K562 (cell line): ENCODE data around the gene PLD6. TPM values are rescaled to one million over a fixed set of nuclear protein-coding genes. Genes with fewer than 3 reads are reported as not detected.

Experiments
- ATAC-seq: fragments of 200-7000 bp; cut with Tn5 transposase; 3 replicates; pipeline ENCODE4 v1.9.1; 2020; ENCODE audit warnings: moderate library complexity
- BruUV-seq: library from RNA; stranded (reverse); fragments of 400-500 nt; replicated peaks from 2 replicates; lab custom pipeline; 2021; lab: Mats Ljungman, UMichigan
- CTCF ChIA-PET: fragments of 300-600 bp; formaldehyde crosslinking; extraction: SDS; loops from one replicate; lab custom pipeline; 2021; ENCODE audit warnings: low intra/inter-chr PET ratio; lab: Yijun Ruan, JAX
- POLR2A ChIA-PET: fragments of 300-600, 350-650 bp; sonication (Branson Sonifier 250); formaldehyde crosslinking; extraction: SDS; loops from one replicate; lab custom pipeline; 2021; ENCODE audit warnings: antibody characterized with exemption, inconsistent platforms; lab: Yijun Ruan, JAX
- DNase-seq, 4 experiments: peaks; one replicate each; pipeline versions ENCODE4 v3.0.0 to v3.0.0-alpha.2; 2011 to 2018; ENCODE audit warnings: low spot score in 3 of 4, mixed read lengths in 3 of 4; ENCODE audit errors: extremely low read depth in 1 of 4
- FAIRE-seq: peaks from 2 replicates; lab custom pipeline; 2011; peaks lifted over from hg19 to GRCh38; lab: Jason Lieb, UNC
- H2AFZ ChIP-seq: 2 replicates; pipeline ENCODE4 v1.6.0; 2011; ENCODE audit warnings: low read depth, low read length, control low read depth, inconsistent platforms
- H3K27ac ChIP-seq: fragments of 200-600 bp; 3 replicates; pipeline ENCODE4 v1.8.0; 2011; ENCODE audit warnings: low read depth, mild to moderate bottlenecking, control low read depth, inconsistent platforms, low read length, moderate library complexity, mixed read lengths; ENCODE audit errors: extremely low read depth
- H3K27me3 ChIP-seq, 2 experiments: fragments of 300-600 bp in 1 of 2; 2 replicates in 1 of 2; 3 replicates in 1 of 2; pipeline versions ENCODE4 v1.6.0 to v1.8.0; 2011; ENCODE audit warnings: inconsistent platforms in 2 of 2, low read length in 2 of 2, mild to moderate bottlenecking in 1 of 2, mixed read lengths in 1 of 2, moderate library complexity in 1 of 2; ENCODE audit not compliant: control insufficient read depth in 2 of 2, insufficient read depth in 2 of 2
- H3K36me3 ChIP-seq: fragments of 300-600 bp; 3 replicates; pipeline ENCODE4 v1.8.0; 2011; ENCODE audit warnings: mild to moderate bottlenecking, low read length, inconsistent platforms; ENCODE audit not compliant: control insufficient read depth, insufficient read depth
- H3K4me1 ChIP-seq, 2 experiments: fragments of 200-600 bp in 1 of 2; replicated peaks in 1 of 2; 2 replicates in 1 of 2; 3 replicates in 1 of 2; pipeline versions ENCODE4 v1.5.1 to v1.8.0; 2011; ENCODE audit warnings: inconsistent platforms in 2 of 2, low read length in 2 of 2, mild to moderate bottlenecking in 1 of 2, mixed read lengths in 1 of 2, moderate library complexity in 1 of 2; ENCODE audit not compliant: control insufficient read depth in 2 of 2, insufficient read depth in 2 of 2
- H3K4me2 ChIP-seq: 2 replicates; pipeline ENCODE4 v1.6.1; 2011; ENCODE audit warnings: low read length, control low read depth, inconsistent platforms, mixed read lengths; ENCODE audit not compliant: insufficient read depth
- H3K4me3 ChIP-seq: fragments of 200-600 bp; sonication (generic), shearing (Covaris generic); 2 replicates; pipeline ENCODE4 v1.5.1; 2016; ENCODE audit warnings: control low read depth, inconsistent platforms
- H3K79me2 ChIP-seq: fragments of 200-600 bp; 3 replicates; pipeline ENCODE4 v1.8.0; 2011; ENCODE audit warnings: low read length, inconsistent platforms; ENCODE audit not compliant: control insufficient read depth, insufficient read depth
- H3K9ac ChIP-seq, 2 experiments: 2 replicates each; pipeline versions ENCODE4 v1.6.0 to v1.6.1; 2011; ENCODE audit warnings: low read depth in 2 of 2, low read length in 2 of 2, control low read depth in 1 of 2, inconsistent platforms in 1 of 2, mild to moderate bottlenecking in 1 of 2, mixed read lengths in 1 of 2; ENCODE audit not compliant: insufficient read depth in 1 of 2
- H3K9me1 ChIP-seq: one replicate; pipeline ENCODE4 v1.6.0; 2011; ENCODE audit warnings: inconsistent platforms, mild to moderate bottlenecking, low read length, moderate library complexity; ENCODE audit not compliant: control insufficient read depth, insufficient read depth
- H3K9me3 ChIP-seq: replicated peaks from 2 replicates; pipeline ENCODE4 v1.5.1; 2011; ENCODE audit warnings: low read depth, low read length, inconsistent platforms; ENCODE audit not compliant: control insufficient read depth, insufficient read depth
- H4K20me1 ChIP-seq: replicated peaks from 2 replicates; pipeline ENCODE4 v1.6.1; 2011; ENCODE audit warnings: low read length, inconsistent platforms, mixed read lengths; ENCODE audit not compliant: control insufficient read depth, insufficient read depth
- BRD9 ChIP-seq: fragments of 450-650 bp; IDR thresholded peaks from 2 replicates; pipeline ENCODE4 v1.6.1; 2018; ENCODE audit warnings: low read depth; ENCODE audit not compliant: partially characterized antibody
- ELF1 ChIP-seq: fragments of 200-800 bp; sonication (Bioruptor generic); IDR thresholded peaks from 2 replicates; pipeline ENCODE4 v1.6.1; 2016; ENCODE audit warnings: missing genetic modification characterization, missing compliant biosample characterization
- ELF4 ChIP-seq: fragments of 450-650 bp; formaldehyde crosslinking; IDR thresholded peaks from 2 replicates; pipeline ENCODE4 v1.4.0; 2022; ENCODE audit warnings: missing genetic modification characterization
- ETS2 ChIP-seq: IDR thresholded peaks from 2 replicates; pipeline ENCODE4 v1.6.1; 2016; ENCODE audit warnings: borderline replicate concordance, missing genetic modification characterization, mild to moderate bottlenecking, moderate library complexity, missing compliant biosample characterization; ENCODE audit not compliant: poor library complexity, severe bottlenecking
- GABPB2 ChIP-seq: fragments of 250-450 bp; sonication (Bioruptor Pico); conservative IDR thresholded peaks from 2 replicates; pipeline ENCODE4 v1.5.1; 2021; ENCODE audit warnings: mild to moderate bottlenecking
- HSF4 ChIP-seq: fragments of 250-450 bp; sonication (Bioruptor Pico); IDR thresholded peaks from 2 replicates; pipeline ENCODE4 v2.1.2; 2022; ENCODE audit warnings: mild to moderate bottlenecking, moderate library complexity, borderline replicate concordance
- PCBP1 ChIP-seq: fragments of 200-400 bp; formaldehyde crosslinking; IDR thresholded peaks from 2 replicates; pipeline ENCODE4 v1.6.1; 2018; ENCODE audit warnings: mild to moderate bottlenecking, low read depth, low read length; ENCODE audit not compliant: poor library complexity, severe bottlenecking
- PRMT5 ChIP-seq: sonication (generic); formaldehyde crosslinking; IDR thresholded peaks from 2 replicates; pipeline ENCODE4 v1.5.0; 2020; ENCODE audit warnings: missing genetic modification reagents
- SMARCC2 ChIP-seq: fragments of 450-650 bp; IDR thresholded peaks from 2 replicates; pipeline ENCODE4 v1.6.1; 2017; ENCODE audit warnings: antibody characterized with exemption, moderate library complexity, mild to moderate bottlenecking, low read depth
- SMARCE1 ChIP-seq: fragments of 450-650 bp; IDR thresholded peaks from 2 replicates; pipeline ENCODE4 v1.7.1; 2016; ENCODE audit warnings: mild to moderate bottlenecking
- STAT5A ChIP-seq: IDR thresholded peaks from 2 replicates; pipeline ENCODE4 v1.6.1; 2012; ENCODE audit warnings: low read length, inconsistent platforms, borderline replicate concordance
- ZBTB11 ChIP-seq, 3 experiments: fragments of 200-800 bp in 1 of 3; fragments of 250-450 bp in 1 of 3; fragments of 450-650 bp in 1 of 3; sonication (Bioruptor Pico) in 1 of 3; sonication (Bioruptor generic) in 1 of 3; formaldehyde crosslinking in 1 of 3; IDR thresholded peaks; 2 replicates each; pipeline versions ENCODE4 v1.6.1 to v1.8.0; 2016 to 2022; ENCODE audit warnings: mild to moderate bottlenecking in 2 of 3, missing genetic modification characterization in 2 of 3, missing compliant biosample characterization in 1 of 3, moderate library complexity in 1 of 3
- ZNF586 ChIP-seq: fragments of 450-650 bp; formaldehyde crosslinking; conservative IDR thresholded peaks from 2 replicates; pipeline ENCODE4 v1.4.0; 2020; ENCODE audit warnings: mild to moderate bottlenecking, moderate library complexity
- WGBS: fragments of 100-300 bp; shearing (Covaris generic); methylation state at CpG from one replicate; pipeline ENCODE4 v1.1.6; 2016; ENCODE audit warnings: low coverage, mixed read lengths; ENCODE audit not compliant: insufficient coverage; ENCODE audit errors: missing lambda C conversion rate; 5-methylcytosine and 5-hydroxymethylcytosine counted together
- in situ Hi-C: fragments of 300-500 bp; cut with MboI; formaldehyde crosslinking; loops from 4 replicates; pipeline ENCODE4 v1.15.0; 2018; ENCODE audit warnings: inconsistent platforms, mixed read lengths
- intact Hi-C: fragments of 100-400 bp; cut with micrococcal nuclease; formaldehyde crosslinking; loops from 2 replicates; pipeline ENCODE4 v1.14.2; 2022
- polyA plus RNA-seq, 8 experiments: library from polyadenylated mRNA; depleted of rRNA in 4 of 8; stranded (reverse) in 5 of 8; unstranded in 3 of 8; fragments of >200 nt; fragmentation: Nextera tagmentation in 2 of 8; fragmentation: Illumina TruSeq in 1 of 8; extraction: Ambion mirVana in 2 of 8; extraction: Trizol in 1 of 8; gene quantifications; 2 replicates each; pipeline versions ENCODE4 v1.2.1 to v1.2.3, GENCODE V29; 2011 to 2014; ENCODE audit warnings: inconsistent platforms in 1 of 8, missing spikeins in 1 of 8
- total RNA-seq, 7 experiments: library from RNA; depleted of rRNA in 6 of 7; stranded (reverse); fragments of >200 nt in 6 of 7; fragmentation: Illumina TruSeq in 2 of 7; extraction: Trizol in 2 of 7; gene quantifications; 2 replicates each; pipeline versions ENCODE4 v1.2.1 to v1.2.3, GENCODE V29; 2011 to 2021; ENCODE audit warnings: low replicate concordance in 1 of 7
- TF ChIP-seq, protein P1 (sequence below): fragments of 250-450 bp; sonication (Bioruptor Pico); IDR thresholded peaks from 2 replicates; pipeline ENCODE4 v1.5.1; 2021; ENCODE audit warnings: mild to moderate bottlenecking
- TF ChIP-seq, protein P2 (sequence below): IDR thresholded peaks from 2 replicates; pipeline ENCODE4 v1.6.1; 2014; ENCODE audit warnings: antibody characterized with exemption

The PLD6 gene
- total and polyA plus RNA-seq, 9 of the 15 experiments (the other 6 are each of a cell fraction or from before 2014, with no cell fraction given): 3.6 to 15.6 (median 10.0) TPM

DNA sequence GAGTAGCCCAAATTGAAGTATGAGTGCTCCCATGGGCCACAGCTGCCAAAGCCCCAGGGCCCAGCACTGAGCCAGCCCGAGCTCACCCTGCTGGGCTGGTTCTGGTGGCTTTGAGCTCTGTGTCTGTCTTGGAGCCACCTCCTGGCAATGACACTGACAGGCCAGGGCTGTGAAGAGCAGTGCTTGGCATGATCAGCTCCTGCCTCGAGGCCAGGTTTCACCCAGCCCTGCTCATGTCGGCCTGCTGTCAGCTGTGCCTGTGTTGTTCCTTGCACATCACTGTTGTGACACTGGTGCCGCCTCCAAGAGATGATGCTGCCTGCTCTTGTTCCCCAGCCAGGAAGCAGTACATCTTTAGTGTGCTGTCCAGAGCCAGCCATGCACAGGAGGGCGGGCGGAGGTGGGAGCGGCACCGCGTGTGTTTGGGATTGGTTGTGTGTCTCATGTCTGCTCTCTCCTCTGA lies 26.0 kb downstream of the PLD6 start (continued):
- TF ChIP-seq ZBTB11 (CRISPR knock-in tag; IDR thresholded peaks at IDR 0.05) (no peak), STAT5A (no peak)

DNA sequence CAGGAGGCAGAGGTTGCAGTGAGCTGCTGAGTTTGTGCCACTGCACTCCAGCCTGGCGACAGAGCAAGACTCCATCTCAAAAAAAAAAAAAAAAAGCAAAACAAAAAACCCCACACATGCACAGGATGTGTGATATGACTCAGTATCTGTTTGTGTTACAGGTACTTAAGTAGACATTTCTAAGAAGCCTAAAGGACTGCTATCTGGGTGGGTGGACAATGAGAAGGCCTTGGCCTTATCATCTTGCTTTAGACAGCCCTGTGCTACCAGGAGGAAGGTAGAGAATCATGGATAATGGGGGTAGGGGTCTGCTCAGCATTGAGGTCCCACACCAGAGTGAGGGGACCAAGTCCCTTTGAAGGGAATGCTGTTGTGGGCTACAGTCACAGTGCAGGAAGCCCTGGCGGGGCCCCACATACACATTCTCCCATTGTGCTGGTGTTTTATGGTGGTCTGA lies 26.7 kb downstream of the PLD6 start:
- H3K9me1 ChIP-seq: no peaks in the 10 kb centered on the region
- WGBS: 88% methylated on average over 1 of the region's 2 CpGs
- in situ Hi-C loops: no loop called here
- no peak for FAIRE-seq
- H3K9me3 ChIP-seq: no peaks in the 10 kb centered on the region
- H3K27ac ChIP-seq: no peak overlapping the region
- peaks cover 55% of the 10 kb centered on the region; the same call in 2 of the 3 replicates for H3K36me3 ChIP-seq
- H3K4me1 ChIP-seq: no peaks in the 10 kb centered on the region; a peak in 1 of 5 replicates
- intact Hi-C loops: no loop called here
- ATAC-seq: no peak
- no peak overlapping the region for H3K4me3 ChIP-seq
- BruUV-seq: no TSS peak
- H3K79me2 ChIP-seq: no peaks in the 10 kb centered on the region
- ChIA-PET CTCF (no interaction called here), POLR2A (interaction anchor here (0.6 kb wide), 1 partner anchor 12 kb away, joined by 3 read pairs; no protein-coding TSS in a partner anchor)
- no peak overlapping the region for H3K4me2 ChIP-seq
- H3K9ac ChIP-seq: no peak overlapping the region
- no peaks in the 10 kb centered on the region for H4K20me1 ChIP-seq
- DNase-seq: no peak
- no peak overlapping the region for H2AFZ ChIP-seq
- no peaks in the 10 kb centered on the region for H3K27me3 ChIP-seq
- no peak for TF ChIP-seq PRMT5
- TF ChIP-seq HSF4 (CRISPR knock-in tag): no peak
- TF ChIP-seq, protein P1, sequence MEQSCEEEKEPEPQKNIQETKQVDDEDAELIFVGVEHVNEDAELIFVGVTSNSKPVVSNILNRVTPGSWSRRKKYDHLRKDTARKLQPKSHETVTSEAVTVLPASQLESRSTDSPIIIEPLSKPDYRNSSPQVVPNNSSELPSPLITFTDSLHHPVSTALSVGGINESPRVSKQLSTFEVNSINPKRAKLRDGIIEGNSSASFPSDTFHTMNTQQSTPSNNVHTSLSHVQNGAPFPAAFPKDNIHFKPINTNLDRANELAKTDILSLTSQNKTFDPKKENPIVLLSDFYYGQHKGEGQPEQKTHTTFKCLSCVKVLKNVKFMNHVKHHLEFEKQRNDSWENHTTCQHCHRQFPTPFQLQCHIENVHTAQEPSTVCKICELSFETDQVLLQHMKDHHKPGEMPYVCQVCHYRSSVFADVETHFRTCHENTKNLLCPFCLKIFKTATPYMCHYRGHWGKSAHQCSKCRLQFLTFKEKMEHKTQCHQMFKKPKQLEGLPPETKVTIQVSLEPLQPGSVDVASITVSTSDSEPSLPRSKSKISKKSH (CRISPR knock-in tag): no peak
- no peak for TF ChIP-seq ELF1
- TF ChIP-seq ELF4 (CRISPR knock-in tag): no peak
- no peak for TF ChIP-seq GABPB2 (CRISPR knock-in tag)
- TF ChIP-seq, protein P2, sequence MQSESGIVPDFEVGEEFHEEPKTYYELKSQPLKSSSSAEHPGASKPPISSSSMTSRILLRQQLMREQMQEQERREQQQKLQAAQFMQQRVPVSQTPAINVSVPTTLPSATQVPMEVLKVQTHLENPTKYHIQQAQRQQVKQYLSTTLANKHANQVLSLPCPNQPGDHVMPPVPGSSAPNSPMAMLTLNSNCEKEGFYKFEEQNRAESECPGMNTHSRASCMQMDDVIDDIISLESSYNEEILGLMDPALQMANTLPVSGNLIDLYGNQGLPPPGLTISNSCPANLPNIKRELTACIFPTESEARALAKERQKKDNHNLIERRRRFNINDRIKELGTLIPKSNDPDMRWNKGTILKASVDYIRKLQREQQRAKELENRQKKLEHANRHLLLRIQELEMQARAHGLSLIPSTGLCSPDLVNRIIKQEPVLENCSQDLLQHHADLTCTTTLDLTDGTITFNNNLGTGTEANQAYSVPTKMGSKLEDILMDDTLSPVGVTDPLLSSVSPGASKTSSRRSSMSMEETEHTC: no peak
- no peak for TF ChIP-seq BRD9
- TF ChIP-seq ETS2: no peak
- no peak for TF ChIP-seq SMARCE1
- TF ChIP-seq SMARCC2: no peak
- TF ChIP-seq PCBP1: no peak
- no peak for TF ChIP-seq ZNF586 (CRISPR knock-in tag)
